ENCODE measurements around the gene ZNF784.

The ZNF784 gene

GRCh38 chr19:55593096-55593772 lies 31.1 kb downstream of the ZNF784 start:
- DNase-seq, result no peak
- Histone ChIP-seq H3K9me3 (ENCODE audit: control extremely low read depth in 1 of 5, control insufficient read depth in 4 of 5, insufficient read depth in 2 of 5, low read depth in 1 of 5, low read length in 4 of 5) (peaks cover 0 to 2% (median 0%) of the 10 kb centered on the region in 5 experiments), H3K4me1 (ENCODE audit: control extremely low read depth in 1 of 4, control insufficient read depth in 4 of 4, insufficient read depth in 4 of 4, low read length in 3 of 4) (peaks cover 0 to 2% (median under 1%) of the 10 kb centered on the region in 4 experiments), H3K27me3 (replicated peaks in 2 of 5; ENCODE audit: control insufficient read depth in 4 of 5, insufficient read depth in 5 of 5, low read length in 4 of 5) (no peaks in the 10 kb centered on the region), H3K27ac (ENCODE audit: insufficient read depth in 1 of 2, low read depth in 1 of 2, low read length in 2 of 2, poor library complexity in 1 of 2, severe bottlenecking in 2 of 2) (no peak overlapping the region), H3K36me3 (ENCODE audit: control insufficient read depth in 4 of 4, insufficient read depth in 4 of 4, low read length in 3 of 4) (peaks cover 11 to 52% (median 32%) of the 10 kb centered on the region in 4 experiments), H3K4me3 (ENCODE audit: control insufficient read depth in 1 of 7, extremely low read depth in 1 of 7, insufficient read depth in 4 of 7, low read depth in 2 of 7, low read length in 6 of 7) (no peak overlapping the region)
- ChIA-PET CTCF (interaction anchor here (1.0 kb wide), 1 partner anchor 10 kb away, joined by 3 read pairs; no protein-coding TSS in a partner anchor), POLR2A (no interaction called here)
- WGBS (ENCODE audit: insufficient coverage), result 94% methylated on average over 56 of the region's 68 CpGs

GRCh38 chr19:55592391-55593090 lies 31.8 kb downstream of the ZNF784 start:
- H3K27me3 ChIP-seq (replicated peaks in 2 of 5; ENCODE audit: control insufficient read depth in 4 of 5, insufficient read depth in 5 of 5, low read length in 4 of 5), result no peaks in the 10 kb centered on the region
- DNase-seq, result no peak
- no peak overlapping the region for H3K27ac ChIP-seq (ENCODE audit: insufficient read depth in 1 of 2, low read depth in 1 of 2, low read length in 2 of 2, poor library complexity in 1 of 2, severe bottlenecking in 2 of 2)
- peaks cover 11 to 51% (median 32%) of the 10 kb centered on the region in 4 experiments for H3K36me3 ChIP-seq (ENCODE audit: control insufficient read depth in 4 of 4, insufficient read depth in 4 of 4, low read length in 3 of 4)
- peaks cover 0 to 7% (median 5%) of the 10 kb centered on the region in 4 experiments for H3K4me1 ChIP-seq (ENCODE audit: control extremely low read depth in 1 of 4, control insufficient read depth in 4 of 4, insufficient read depth in 4 of 4, low read length in 3 of 4)
- H3K4me3 ChIP-seq (ENCODE audit: control insufficient read depth in 1 of 7, extremely low read depth in 1 of 7, insufficient read depth in 4 of 7, low read depth in 2 of 7, low read length in 6 of 7), result no peak overlapping the region
- POLR2A ChIA-PET, result no interaction called here
- 95% methylated on average over 65 of the region's 73 CpGs for WGBS (ENCODE audit: insufficient coverage)
- peaks cover 0 to 2% (median 0%) of the 10 kb centered on the region in 5 experiments for H3K9me3 ChIP-seq (ENCODE audit: control extremely low read depth in 1 of 5, control insufficient read depth in 4 of 5, insufficient read depth in 2 of 5, low read depth in 1 of 5, low read length in 4 of 5)
- CTCF ChIA-PET, result interaction anchor here (1.0 kb wide), 1 partner anchor 9 kb away, joined by 3 read pairs; no protein-coding TSS in a partner anchor

GRCh38 chr19:55591555-55591954 lies 32.8 kb downstream of the ZNF784 start:
- WGBS (ENCODE audit: insufficient coverage), result 98% methylated on average over 6 of the region's 10 CpGs
- ChIA-PET POLR2A (no interaction called here), CTCF (no interaction called here)
- Histone ChIP-seq H3K27ac (ENCODE audit: insufficient read depth in 1 of 2, low read depth in 1 of 2, low read length in 2 of 2, poor library complexity in 1 of 2, severe bottlenecking in 2 of 2) (no peak overlapping the region), H3K9me3 (ENCODE audit: control extremely low read depth in 1 of 5, control insufficient read depth in 4 of 5, insufficient read depth in 2 of 5, low read depth in 1 of 5, low read length in 4 of 5) (peaks cover 0 to 2% (median 0%) of the 10 kb centered on the region in 5 experiments), H3K4me3 (ENCODE audit: control insufficient read depth in 1 of 7, extremely low read depth in 1 of 7, insufficient read depth in 4 of 7, low read depth in 2 of 7, low read length in 6 of 7) (no peak overlapping the region), H3K27me3 (replicated peaks in 2 of 5; ENCODE audit: control insufficient read depth in 4 of 5, insufficient read depth in 5 of 5, low read length in 4 of 5) (no peaks in the 10 kb centered on the region), H3K4me1 (ENCODE audit: control extremely low read depth in 1 of 4, control insufficient read depth in 4 of 4, insufficient read depth in 4 of 4, low read length in 3 of 4) (peaks cover 0 to 16% (median 12%) of the 10 kb centered on the region in 4 experiments), H3K36me3 (ENCODE audit: control insufficient read depth in 4 of 4, insufficient read depth in 4 of 4, low read length in 3 of 4) (peaks cover 11 to 42% (median 28%) of the 10 kb centered on the region in 4 experiments)
- no peak for DNase-seq

GRCh38 chr19:55590617-55591016 lies 33.7 kb downstream of the ZNF784 start:
- DNase-seq, result peak in 2 of 3 donors; percentile 52 to 58
- Histone ChIP-seq H3K27me3 (replicated peaks in 2 of 5; ENCODE audit: control insufficient read depth in 4 of 5, insufficient read depth in 5 of 5, low read length in 4 of 5) (no peaks in the 10 kb centered on the region), H3K4me3 (ENCODE audit: control insufficient read depth in 1 of 7, extremely low read depth in 1 of 7, insufficient read depth in 4 of 7, low read depth in 2 of 7, low read length in 6 of 7) (no peak overlapping the region), H3K36me3 (ENCODE audit: control insufficient read depth in 4 of 4, insufficient read depth in 4 of 4, low read length in 3 of 4) (peaks cover 5 to 33% (median 19%) of the 10 kb centered on the region in 4 experiments), H3K27ac (ENCODE audit: insufficient read depth in 1 of 2, low read depth in 1 of 2, low read length in 2 of 2, poor library complexity in 1 of 2, severe bottlenecking in 2 of 2) (no peak overlapping the region), H3K9me3 (ENCODE audit: control extremely low read depth in 1 of 5, control insufficient read depth in 4 of 5, insufficient read depth in 2 of 5, low read depth in 1 of 5, low read length in 4 of 5) (peaks cover 0 to 2% (median 0%) of the 10 kb centered on the region in 5 experiments), H3K4me1 (ENCODE audit: control extremely low read depth in 1 of 4, control insufficient read depth in 4 of 4, insufficient read depth in 4 of 4, low read length in 3 of 4) (peaks cover 0 to 23% (median 18%) of the 10 kb centered on the region in 4 experiments)
- WGBS (ENCODE audit: insufficient coverage), result 90% methylated on average over 7 of the region's 10 CpGs
- POLR2A ChIA-PET, result no interaction called here
- CTCF ChIA-PET, result no interaction called here

- no peaks in the 10 kb centered on the region for H3K27me3 ChIP-seq (replicated peaks in 2 of 5; ENCODE audit: control insufficient read depth in 4 of 5, insufficient read depth in 5 of 5, low read length in 4 of 5)
- WGBS (ENCODE audit: insufficient coverage), result 88% methylated on average over 7 of the region's 7 CpGs
- no peak overlapping the region for H3K27ac ChIP-seq (ENCODE audit: insufficient read depth in 1 of 2, low read depth in 1 of 2, low read length in 2 of 2, poor library complexity in 1 of 2, severe bottlenecking in 2 of 2)
- ChIA-PET CTCF (no interaction called here), POLR2A (no interaction called here)
- no peak for DNase-seq
- H3K4me1 ChIP-seq (ENCODE audit: control extremely low read depth in 1 of 4, control insufficient read depth in 4 of 4, insufficient read depth in 4 of 4, low read length in 3 of 4), result peaks cover 0 to 26% (median 20%) of the 10 kb centered on the region in 4 experiments
- H3K36me3 ChIP-seq (ENCODE audit: control insufficient read depth in 4 of 4, insufficient read depth in 4 of 4, low read length in 3 of 4), result peaks cover 0 to 28% (median 14%) of the 10 kb centered on the region in 4 experiments
- peaks cover 0 to 2% (median 0%) of the 10 kb centered on the region in 5 experiments for H3K9me3 ChIP-seq (ENCODE audit: control extremely low read depth in 1 of 5, control insufficient read depth in 4 of 5, insufficient read depth in 2 of 5, low read depth in 1 of 5, low read length in 4 of 5)
- H3K4me3 ChIP-seq (ENCODE audit: control insufficient read depth in 1 of 7, extremely low read depth in 1 of 7, insufficient read depth in 4 of 7, low read depth in 2 of 7, low read length in 6 of 7), result no peak overlapping the region
Measured at GRCh38 chr19:55590109-55590508, 34.3 kb downstream of the ZNF784 start.

- no peak overlapping the region for H3K27ac ChIP-seq (ENCODE audit: insufficient read depth in 1 of 2, low read depth in 1 of 2, low read length in 2 of 2, poor library complexity in 1 of 2, severe bottlenecking in 2 of 2)
- 99% methylated on average over 8 of the region's 8 CpGs for WGBS (ENCODE audit: insufficient coverage)
- H3K27me3 ChIP-seq (replicated peaks in 2 of 5; ENCODE audit: control insufficient read depth in 4 of 5, insufficient read depth in 5 of 5, low read length in 4 of 5), result no peaks in the 10 kb centered on the region
- peaks cover 0 to 26% (median 20%) of the 10 kb centered on the region in 4 experiments for H3K4me1 ChIP-seq (ENCODE audit: control extremely low read depth in 1 of 4, control insufficient read depth in 4 of 4, insufficient read depth in 4 of 4, low read length in 3 of 4)
- no peak overlapping the region for H3K4me3 ChIP-seq (ENCODE audit: control insufficient read depth in 1 of 7, extremely low read depth in 1 of 7, insufficient read depth in 4 of 7, low read depth in 2 of 7, low read length in 6 of 7)
- DNase-seq, result no peak
- ChIA-PET POLR2A (no interaction called here), CTCF (interaction anchor here (1.6 to 2.4 kb wide), 2 partner anchors 15 to 85 kb away, joined by 3 to 6 read pairs; no protein-coding TSS in a partner anchor)
- no peaks in the 10 kb centered on the region for H3K9me3 ChIP-seq (ENCODE audit: control extremely low read depth in 1 of 5, control insufficient read depth in 4 of 5, insufficient read depth in 2 of 5, low read depth in 1 of 5, low read length in 4 of 5)
- peaks cover 0 to 18% (median 9%) of the 10 kb centered on the region in 4 experiments for H3K36me3 ChIP-seq (ENCODE audit: control insufficient read depth in 4 of 4, insufficient read depth in 4 of 4, low read length in 3 of 4)
Measured at GRCh38 chr19:55588738-55589137, 35.6 kb downstream of the ZNF784 start.
